Sciatic nerve (tissue), 2 donors: Measurements from ENCODE around the gene AP4B1. TPM values are rescaled to one million over a fixed set of nuclear protein-coding genes. Genes with fewer than 3 reads are reported as not detected.
"Not testable (repeated sequence)": the region's sequence is repeated elsewhere in the genome, so short reads cannot be mapped to it uniquely, and the experiment has no call there.

Experiments
- ATAC-seq: fragments of 200-7000 bp; cut with Tn5 transposase; one replicate; pipeline ENCODE4 v1.9.1; 2020; ENCODE audit warnings: mild to moderate bottlenecking, moderate library complexity
- DNase-seq: peaks from one replicate; pipeline ENCODE4 v3.0.0-alpha.2; 2020; ENCODE audit warnings: low spot score
- intact Hi-C: fragments of 100-400 bp; cut with DNase I; formaldehyde crosslinking; loops from one replicate; pipeline ENCODE4 v1.14.2; 2022
- total RNA-seq: library from RNA; stranded (reverse); fragmentation: NEBNext Ultra II Directional; extraction: Animal tissue kit (Norgen Biotek cat#: 25700); gene quantifications from one replicate; pipeline ENCODE4 v1.2.1, GENCODE V29; 2021
- donor health status: DM: no; HTN: no; CAD: no.
- donor health status: DM: no; HTN: no; CAD: no.

AP4B1 gene
- total RNA-seq, 1 donor from 2014 or later = 21.2 TPM

GRCh38 chr1:113868387-113869083, 36.1 kb downstream of the AP4B1 start:
- ATAC-seq = no peak
- intact Hi-C loops = no loop called here
- no peak for DNase-seq

- DNase-seq = no peak
- no peak for ATAC-seq
- intact Hi-C loops = no loop called here
These were observed 43.0 kb downstream of the AP4B1 start for GRCh38 chr1:113861641-113862040.

GRCh38 chr1:113860891-113861290, 43.7 kb downstream of the AP4B1 start:
- ATAC-seq (no peak), DNase-seq (no peak)
- intact Hi-C loops = no loop called here

GRCh38 chr1:113859478-113860175, 45.0 kb downstream of the AP4B1 start:
- no peak for DNase-seq
- intact Hi-C loops = no loop called here
- ATAC-seq = peak; percentile 52

- DNase-seq = no peak
- intact Hi-C loops = no loop called here
- no peak for ATAC-seq
These were observed 45.6 kb downstream of the AP4B1 start for GRCh38 chr1:113858982-113859381.

- intact Hi-C loops = no loop called here
- DNase-seq = no peak
- ATAC-seq = no peak
These were observed 46.2 kb downstream of the AP4B1 start for GRCh38 chr1:113858418-113858817.

- intact Hi-C loops = no loop called here
- no peak for ATAC-seq
- no peak for DNase-seq
These were observed 46.8 kb downstream of the AP4B1 start for GRCh38 chr1:113857776-113858175.

- ATAC-seq (no peak), DNase-seq (no peak)
- intact Hi-C loops = no loop called here
These were observed 48.2 kb downstream of the AP4B1 start for GRCh38 chr1:113856401-113856790.

GRCh38 chr1:113855630-113856400, 48.8 kb downstream of the AP4B1 start:
- no peak for ATAC-seq
- intact Hi-C loops = no loop called here
- DNase-seq = no peak

- intact Hi-C loops = no loop called here
- DNase-seq (no peak), ATAC-seq (no peak)
These were observed 50.4 kb downstream of the AP4B1 start for GRCh38 chr1:113854234-113854633.

- intact Hi-C loops, DNase-seq, ATAC-seq: not testable (repeated sequence)
These were observed 51.9 kb downstream of the AP4B1 start for GRCh38 chr1:113852694-113853093.

GRCh38 chr1:113850127-113850796, 54.3 kb downstream of the AP4B1 start:
- ATAC-seq (no peak), DNase-seq (no peak)
- intact Hi-C loops = no loop called here

- DNase-seq = no peak
- intact Hi-C loops = no loop called here
- no peak for ATAC-seq
These were observed 55.5 kb downstream of the AP4B1 start for GRCh38 chr1:113849072-113849471.

- DNase-seq = no peak
- ATAC-seq = no peak
- intact Hi-C loops = no loop called here
These were observed 58.1 kb downstream of the AP4B1 start for GRCh38 chr1:113846391-113847035.

Other genes starting within 250 kb of the AP4B1 start
- gene PHTF1, start 145.3 kb downstream of the AP4B1 start, total RNA-seq = 12.3 TPM
- 22.3 TPM for gene RSBN1, start 92.3 kb downstream of the AP4B1 start, total RNA-seq
- 4.1 TPM for gene PTPN22, start 33.1 kb downstream of the AP4B1 start, total RNA-seq
- gene BCL2L15, start 17.2 kb downstream of the AP4B1 start, total RNA-seq = 0.85 TPM
- gene DCLRE1B, start 527 bp upstream of the AP4B1 start, total RNA-seq = 5.3 TPM
- 91.2 TPM for gene HIPK1, start 24.5 kb upstream of the AP4B1 start, total RNA-seq
- 46.0 TPM for gene OLFML3, start 74.7 kb upstream of the AP4B1 start, total RNA-seq
- gene SYT6, start 249.1 kb upstream of the AP4B1 start, total RNA-seq = 0.40 TPM